Stimulated activated CD4-positive, alpha-beta T cell treated with anti-CD3 and anti-CD28 coated beads, Interleukin-15, amount 100 ng/mL, for 24 hours (primary cell): Measurements from ENCODE around the gene RNF227.
"Not testable (repeated sequence)": the region's sequence is repeated elsewhere in the genome, so short reads cannot be mapped to it uniquely, and the experiment has no call there.

Source experiments
- DNase-seq: peaks from one replicate; pipeline ENCODE4 v3.0.0-alpha.2; 2020

Gene RNF227

GRCh38 chr17:7887482-7888183 is 28.5 kb downstream of the RNF227 start:
- DNase-seq = peak; percentile 93

- DNase-seq = no peak
These were observed 29.0 kb downstream of the RNF227 start for GRCh38 chr17:7887038-7887481.

GRCh38 chr17:7886227-7887037 is 29.7 kb downstream of the RNF227 start:
- DNase-seq = peak; percentile 67

- DNase-seq = peak; percentile 66
These were observed 30.5 kb downstream of the RNF227 start for GRCh38 chr17:7885367-7886226.

GRCh38 chr17:7884581-7885366 is 31.3 kb downstream of the RNF227 start:
- peak; percentile 46 for DNase-seq

- DNase-seq = peak; percentile 45
These were observed 32.2 kb downstream of the RNF227 start for GRCh38 chr17:7883781-7884386.

- no peak for DNase-seq
These were observed 33.5 kb downstream of the RNF227 start for GRCh38 chr17:7882629-7883028.

GRCh38 chr17:7882068-7882467 is 34.0 kb downstream of the RNF227 start:
- DNase-seq = peak; percentile 21

- DNase-seq = no peak
These were observed 34.6 kb downstream of the RNF227 start for GRCh38 chr17:7881276-7882054.

GRCh38 chr17:7880076-7880868 is 35.8 kb downstream of the RNF227 start:
- DNase-seq = no peak

GRCh38 chr17:7878234-7878633 is 37.9 kb downstream of the RNF227 start:
- no peak for DNase-seq

GRCh38 chr17:7875804-7876370 is 40.2 kb downstream of the RNF227 start:
- DNase-seq = no peak

- DNase-seq = no peak
These were observed 43.0 kb downstream of the RNF227 start for GRCh38 chr17:7873051-7873450.

GRCh38 chr17:7867881-7868329 is 48.2 kb downstream of the RNF227 start:
- DNase-seq = no peak

- no peak for DNase-seq
These were observed 51.0 kb downstream of the RNF227 start for GRCh38 chr17:7864995-7865650.

GRCh38 chr17:7864384-7864783 is 51.7 kb downstream of the RNF227 start:
- DNase-seq = not testable (repeated sequence)
